Eye (tissue), 1 donor: Measurements from ENCODE around the gene AIF1.
"Not testable (repeated sequence)": the region's sequence is repeated elsewhere in the genome, so short reads cannot be mapped to it uniquely, and the experiment has no call there.

ENCODE experiments used
- DNase-seq: peaks from one replicate; pipeline ENCODE4 v3.0.0-alpha.2; 2015

AIF1 gene

GRCh38 chr6:31580807-31581433 is 34.1 kb upstream of the AIF1 start:
- DNase-seq = peak; percentile 94

DNA sequence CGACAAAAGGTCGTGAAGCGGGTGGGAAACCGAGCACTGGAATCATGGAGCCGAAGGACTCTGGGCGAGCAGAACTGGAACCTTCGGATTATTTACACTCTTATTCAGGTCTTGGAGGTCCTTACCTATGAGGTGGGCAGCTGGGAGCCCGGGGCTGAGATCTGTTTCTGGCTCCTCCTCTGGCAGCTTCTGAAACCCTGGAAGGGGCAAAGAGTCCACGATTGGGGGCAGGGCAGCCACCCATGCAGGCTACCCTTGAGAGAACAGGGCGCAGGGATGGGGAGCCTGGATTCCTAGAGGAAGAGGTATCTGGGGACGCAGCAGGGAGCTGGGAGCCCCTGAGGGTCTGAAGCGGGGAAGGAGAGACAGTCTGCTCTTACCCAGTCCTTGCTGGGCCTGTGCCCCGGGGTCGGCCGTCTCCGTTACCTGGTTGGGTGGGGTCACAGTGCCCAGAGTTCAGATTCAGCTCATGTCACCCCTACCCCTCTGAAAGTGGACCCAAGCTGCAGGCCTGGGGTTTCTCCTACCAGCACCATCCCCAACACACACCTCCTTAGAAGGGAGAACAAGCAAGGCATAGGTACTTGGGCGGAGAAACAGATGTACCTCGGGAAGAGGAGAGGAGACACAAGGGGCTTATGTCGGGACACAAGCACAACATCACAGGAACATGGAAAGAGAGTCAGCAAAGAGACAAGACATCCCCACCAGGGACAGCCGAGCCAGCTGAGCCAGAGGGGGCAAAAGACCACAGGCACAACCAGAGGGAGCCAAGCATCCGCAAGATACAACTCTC is 33.4 kb upstream of the AIF1 start:
- no peak for DNase-seq

GRCh38 chr6:31582230-31582643 is 32.8 kb upstream of the AIF1 start, which contains the start of gene LTB:
Gene LTB, minus strand, starts transcription at chr6:31582424. Its CDS starts 7 bp downstream, at chr6:31582417.
- no peak for DNase-seq

GRCh38 chr6:31585491-31585890 is 29.5 kb upstream of the AIF1 start:
- no peak for DNase-seq

DNA sequence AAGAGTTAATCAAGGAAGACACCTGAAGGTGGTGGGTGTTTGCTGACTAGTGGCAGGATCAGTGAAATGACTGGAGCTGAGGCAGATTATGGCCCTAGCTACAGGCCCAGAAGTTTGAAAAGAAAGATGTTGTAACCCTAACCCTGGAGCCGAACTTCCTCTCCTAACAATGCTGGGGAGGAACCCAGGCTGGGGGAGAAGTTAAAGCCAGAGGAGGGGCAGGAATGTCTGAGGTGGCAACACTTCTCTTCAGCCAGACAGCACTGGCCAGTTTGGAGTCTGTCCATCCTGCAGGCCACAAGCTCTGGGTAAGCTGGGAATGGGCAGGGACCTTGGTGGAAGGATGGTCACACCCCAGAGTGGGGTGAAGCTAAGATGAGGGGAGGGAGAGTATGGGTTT is 29.0 kb upstream of the AIF1 start, which contains the start of gene LST1:
LST1 (plus strand) TSS at position 270 of the 400 bp plus-strand sequence. CDS start 1,023 bp downstream, outside the sequence.
- no peak for DNase-seq

DNA sequence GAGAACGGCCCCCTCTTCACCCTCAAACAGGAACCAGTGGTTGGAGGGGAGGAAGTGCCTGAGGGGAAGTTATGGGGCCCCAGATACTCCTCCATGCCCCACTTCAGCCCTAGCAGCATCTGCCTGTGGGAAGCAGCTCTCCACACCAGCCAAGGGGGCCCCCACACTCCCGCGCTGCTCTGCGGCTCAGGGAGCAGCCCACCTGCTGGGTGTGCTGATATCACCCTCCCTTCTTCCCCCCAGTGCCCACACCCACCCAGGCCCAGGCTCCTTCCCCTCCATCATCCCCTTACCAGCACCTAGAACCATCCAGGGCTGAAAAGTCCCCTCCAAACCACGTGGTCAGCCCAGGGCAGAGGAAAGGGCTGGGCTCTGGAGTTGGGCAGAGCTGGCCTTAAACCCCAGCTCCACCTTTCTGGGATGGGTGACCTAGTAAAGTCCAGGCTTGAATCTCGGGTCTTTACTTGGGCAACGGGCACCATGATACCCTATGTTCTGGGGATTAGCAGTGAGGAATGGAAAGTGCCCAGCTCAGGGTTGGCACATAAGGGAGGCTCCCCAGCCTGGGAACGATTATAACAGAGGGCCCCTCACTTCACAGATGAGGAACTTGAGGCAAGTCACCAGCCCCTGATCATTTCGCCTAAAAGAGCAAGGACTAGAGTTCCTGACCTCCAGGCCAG is 28.3 kb upstream of the AIF1 start:
- no peak for DNase-seq

DNA sequence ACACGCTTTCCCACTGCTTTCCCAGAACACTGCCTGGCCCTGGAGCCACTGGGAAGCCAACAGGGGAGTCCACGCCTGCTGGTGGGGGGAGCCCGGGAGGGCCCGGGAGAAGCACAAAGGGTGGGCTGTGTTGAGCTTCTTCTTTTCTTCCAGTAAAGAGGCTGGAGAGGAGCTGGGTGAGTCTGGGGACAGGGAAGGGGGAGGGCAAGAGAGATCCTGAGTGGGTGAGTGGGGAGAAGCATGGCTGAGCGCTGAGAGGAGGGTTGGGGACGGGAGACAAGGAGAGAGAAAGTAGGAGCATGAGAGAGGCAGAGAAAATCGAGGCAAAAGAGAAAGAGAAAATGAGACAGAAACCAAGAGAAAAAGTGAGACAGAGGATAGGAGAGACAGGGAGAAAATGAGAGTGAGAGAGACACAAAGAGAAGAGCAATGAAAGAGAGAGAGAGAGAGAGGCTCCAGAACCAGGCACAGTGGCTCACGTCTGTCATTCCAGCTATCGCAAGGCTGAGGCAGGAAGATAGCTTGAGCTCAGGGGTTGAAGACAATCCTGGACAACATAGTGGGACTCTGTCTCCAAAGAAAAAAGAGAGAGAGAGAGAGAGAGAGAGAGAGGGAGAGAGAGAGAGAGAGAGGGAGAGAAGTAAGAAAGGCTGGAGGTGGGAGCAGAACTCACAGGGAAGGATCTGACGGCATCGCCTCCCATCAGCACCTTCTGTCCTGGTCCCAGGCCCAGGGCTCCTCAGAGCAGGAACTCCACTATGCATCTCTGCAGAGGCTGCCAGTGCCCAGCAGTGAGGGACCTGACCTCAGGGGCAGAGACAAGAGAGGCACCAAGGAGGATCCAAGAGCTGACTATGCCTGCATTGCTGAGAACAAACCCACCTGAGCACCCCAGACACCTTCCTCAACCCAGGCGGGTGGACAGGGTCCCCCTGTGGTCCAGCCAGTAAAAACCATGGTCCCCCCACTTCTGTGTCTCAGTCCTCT is 26.9 kb upstream of the AIF1 start:
- DNase-seq = no peak

DNA sequence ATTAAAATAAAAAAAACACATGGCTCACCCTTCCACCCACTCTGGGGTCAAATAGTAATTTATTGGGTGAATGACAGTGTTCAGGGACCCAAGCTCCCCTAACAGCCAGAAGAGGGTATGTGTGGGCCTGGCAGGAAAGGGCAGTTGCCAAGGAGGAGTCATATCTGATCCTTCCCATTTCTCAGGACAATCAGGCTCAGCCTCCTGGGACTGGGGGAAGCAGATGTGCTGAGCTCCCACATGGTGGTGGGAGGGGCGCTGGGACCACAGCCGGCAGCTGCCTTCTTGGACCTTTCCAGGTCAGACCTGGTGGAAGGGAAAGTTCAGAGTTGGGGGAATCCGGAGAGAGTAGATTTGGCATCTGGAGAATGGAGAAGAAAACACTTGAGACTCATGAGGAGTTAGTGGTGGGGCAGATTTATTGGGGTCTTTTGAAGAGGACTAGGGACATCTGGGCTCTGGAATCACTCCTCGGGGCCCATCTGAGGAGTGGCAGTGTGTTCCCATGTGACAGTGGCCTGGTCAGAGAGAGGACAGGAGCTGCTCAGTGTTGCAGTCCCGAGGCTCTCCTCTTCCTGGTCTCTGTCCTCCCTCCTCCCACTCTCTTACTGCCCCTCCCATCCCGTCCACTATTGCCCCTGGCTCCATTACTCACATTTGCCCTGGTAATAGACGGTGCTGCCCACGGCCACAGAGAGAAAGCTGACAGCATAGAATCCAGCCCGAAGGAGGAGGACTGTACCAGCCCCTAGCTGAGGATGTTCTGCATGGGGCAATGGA is 26.0 kb upstream of the AIF1 start:
- peak; percentile 17 for DNase-seq

DNA sequence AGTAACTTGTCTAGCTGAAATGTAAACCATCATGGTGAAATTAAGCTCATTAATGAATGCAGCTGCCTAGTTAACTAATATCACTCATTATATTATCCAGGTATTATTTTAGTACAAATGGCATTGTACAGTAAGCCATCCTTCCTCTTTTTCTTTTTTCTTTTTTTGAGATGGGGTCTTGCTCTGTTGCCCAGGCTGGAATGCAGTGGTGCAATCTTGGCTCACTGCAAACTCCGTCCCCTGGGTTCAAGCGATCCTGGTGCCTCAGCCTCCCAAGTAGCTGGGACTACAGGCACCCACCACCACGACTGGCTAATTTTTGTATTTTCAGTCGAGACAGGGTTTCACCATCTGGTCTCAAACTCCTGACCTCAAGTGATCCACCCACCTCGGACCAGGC is 24.3 kb upstream of the AIF1 start:
- not testable (repeated sequence) for DNase-seq

DNA sequence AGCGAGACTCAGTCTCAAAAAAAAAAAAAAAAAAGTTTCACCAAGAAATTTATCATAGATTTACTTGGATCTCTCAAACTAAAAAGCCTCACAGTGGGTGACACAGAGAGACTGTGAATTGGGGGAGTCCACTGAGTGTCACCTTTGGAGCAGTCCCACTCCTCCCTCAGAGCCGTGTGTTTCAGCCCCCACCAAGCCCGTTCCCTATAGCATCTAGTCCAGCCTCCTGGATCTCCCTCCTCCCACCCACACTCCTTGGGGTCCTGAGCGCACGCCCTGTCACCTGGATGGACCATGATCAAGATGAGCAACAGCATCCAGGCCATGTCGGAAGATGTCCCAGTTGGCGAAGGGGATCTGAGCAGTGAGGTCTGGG is 22.6 kb upstream of the AIF1 start:
- no peak for DNase-seq

- DNase-seq = peak; percentile 26
Measured at GRCh38 chr6:31597006-31597405, 18.0 kb upstream of the AIF1 start.

GRCh38 chr6:31607317-31607716 is 7.7 kb upstream of the AIF1 start:
- DNase-seq = no peak

DNA sequence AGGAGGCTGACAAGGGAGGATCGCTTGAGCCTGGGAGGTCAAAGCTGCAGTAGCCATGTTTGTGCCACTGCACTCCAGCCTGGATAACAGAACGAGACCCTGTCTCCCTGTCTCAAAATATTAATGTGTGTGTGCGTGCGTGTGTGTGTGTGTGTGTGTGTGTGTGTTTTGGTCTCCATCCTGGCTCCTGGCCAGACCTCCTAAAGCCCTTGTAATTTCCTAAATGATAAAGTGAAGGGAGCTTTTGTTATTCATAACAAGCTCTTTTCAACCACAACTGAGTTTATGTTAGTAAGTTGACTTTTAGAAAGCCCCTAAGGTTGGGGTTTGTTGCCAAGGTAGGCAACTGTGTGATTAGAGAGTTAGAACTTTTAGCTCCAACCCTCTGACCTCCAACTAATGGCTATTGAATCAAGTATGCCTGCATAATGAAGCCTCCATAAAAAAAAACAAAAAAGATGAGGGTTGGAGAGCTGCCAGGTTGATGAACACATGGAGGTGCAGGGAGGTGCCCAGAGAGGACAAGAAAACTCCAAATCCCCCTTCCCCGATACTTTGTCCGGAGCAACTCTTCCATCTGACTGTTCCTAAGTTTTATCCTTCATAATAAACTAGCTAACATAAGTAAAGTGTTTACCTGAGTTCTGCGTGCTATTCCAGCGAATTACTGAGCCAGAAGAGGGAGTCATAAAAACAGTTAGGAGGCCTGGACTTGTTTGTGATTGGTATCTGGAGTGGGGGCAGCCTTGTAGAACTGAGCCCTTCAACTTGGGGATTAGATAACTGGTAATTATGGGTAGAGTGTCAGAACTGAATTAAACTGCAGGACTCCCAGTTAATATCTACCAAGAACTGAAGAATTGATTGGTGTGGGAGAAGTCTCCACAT is 5.3 kb upstream of the AIF1 start:
- no peak for DNase-seq

- no peak for DNase-seq
Measured at GRCh38 chr6:31610968-31611367, 4.1 kb upstream of the AIF1 start.

GRCh38 chr6:31614075-31614619 is 887 bp upstream of the AIF1 start:
- no peak for DNase-seq

GRCh38 chr6:31615748-31616147 is 714 bp downstream of the AIF1 start:
- no peak for DNase-seq

DNA sequence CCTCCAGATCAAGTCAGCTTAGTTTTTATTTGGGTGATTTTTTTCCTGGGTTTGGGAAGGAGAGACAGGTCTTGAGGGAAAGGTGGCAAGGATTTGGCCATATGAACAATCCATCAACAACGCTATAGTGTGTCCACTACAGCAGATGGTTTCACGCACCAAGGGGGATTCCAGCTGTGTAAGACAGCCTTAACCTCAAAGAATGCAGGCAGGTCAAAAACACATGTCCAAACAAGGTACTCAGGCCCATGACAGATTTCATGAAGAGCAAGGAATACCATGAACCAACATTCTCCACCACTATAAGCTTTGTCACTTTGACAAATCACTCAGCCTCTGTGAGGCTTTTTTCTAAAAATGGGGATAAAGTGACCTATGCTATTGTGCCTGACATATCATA is 2.0 kb downstream of the AIF1 start:
- no peak for DNase-seq

DNA sequence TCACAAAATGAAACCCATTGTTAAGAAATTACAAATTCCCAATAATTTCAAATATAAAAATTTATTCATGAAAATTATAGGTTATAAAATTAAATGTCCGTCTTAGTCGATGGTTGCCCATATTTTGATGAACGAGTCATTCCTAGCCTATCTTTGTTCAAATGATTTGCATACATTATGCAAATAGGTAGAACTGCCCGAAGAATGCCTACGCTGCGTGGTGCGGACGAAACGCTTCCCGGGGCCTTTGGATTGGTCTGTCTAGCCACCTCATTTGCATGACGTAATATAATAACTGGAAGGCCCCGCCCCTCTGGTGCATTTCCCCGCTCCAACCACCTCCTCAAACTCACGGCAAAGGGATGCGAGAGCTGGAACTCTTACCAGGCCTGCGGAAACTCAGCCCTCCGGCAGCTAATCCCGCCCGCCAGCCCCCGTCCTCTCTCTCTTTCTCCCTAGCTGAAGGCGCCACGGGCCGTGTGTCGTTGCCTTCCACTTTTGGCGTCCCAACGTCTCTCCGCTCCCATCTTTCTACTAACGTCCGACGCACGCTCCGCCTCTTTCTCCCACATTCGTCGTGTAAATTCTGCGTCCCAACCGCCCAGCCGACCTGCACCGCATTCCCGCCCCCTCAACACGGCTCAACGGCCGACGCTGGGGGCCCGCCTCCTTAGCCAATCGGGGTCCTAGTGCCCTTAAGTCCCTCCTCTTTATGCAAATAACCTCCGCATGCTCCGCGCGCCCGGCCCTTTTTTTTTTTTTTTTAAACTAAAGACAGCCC is 5.0 kb downstream of the AIF1 start:
- DNase-seq = peak; percentile 99

- DNase-seq = peak; percentile 91
Measured at GRCh38 chr6:31620586-31621319, 5.7 kb downstream of the AIF1 start, which contains the start of gene PRRC2A. Gene PRRC2A, plus strand, starts transcription at chr6:31620715. Its CDS starts 2,075 bp downstream, at chr6:31622790.
